BLaER1 treated with 17β-estradiol and CSF1 and Interleukin-3, amounts not matched to agents 10 nM and 100 nM (cell line): Measurements from ENCODE around the gene IFITM10.
"Not testable (repeated sequence)": the region's sequence is repeated elsewhere in the genome, so short reads cannot be mapped to it uniquely, and the experiment has no call there.

Source experiments
- H3K27ac ChIP-seq, 11 experiments: shearing (Covaris generic); formaldehyde crosslinking; 2 replicates each; pipeline ENCODE4 v1.8.1; 2022
- H3K27me3 ChIP-seq, 11 experiments: shearing (Covaris generic); formaldehyde crosslinking; 2 replicates each; pipeline ENCODE4 v1.8.1; 2022
- H3K36me3 ChIP-seq, 11 experiments: shearing (Covaris generic); formaldehyde crosslinking; 2 replicates each; pipeline ENCODE4 v1.8.1; 2022
- H3K4me1 ChIP-seq, 10 experiments: shearing (Covaris generic); formaldehyde crosslinking; 2 replicates each; pipeline ENCODE4 v1.8.1; 2022
- H3K4me2 ChIP-seq, 11 experiments: shearing (Covaris generic); formaldehyde crosslinking; 2 replicates each; pipeline ENCODE4 v1.8.1; 2022
- H3K4me3 ChIP-seq, 10 experiments: shearing (Covaris generic); formaldehyde crosslinking; 2 replicates each; pipeline ENCODE4 v1.8.1; 2022
- H3K9ac ChIP-seq, 11 experiments: shearing (Covaris generic); formaldehyde crosslinking; 2 replicates each; pipeline ENCODE4 v1.8.1; 2022
- H3K9me3 ChIP-seq, 11 experiments: shearing (Covaris generic); formaldehyde crosslinking; replicated peaks in 1 of 11; 2 replicates each; pipeline ENCODE4 v1.8.1; 2022
- H4K20me1 ChIP-seq, 11 experiments: shearing (Covaris generic); formaldehyde crosslinking; 2 replicates each; pipeline ENCODE4 v1.8.1; 2022
- Cebpa-rat ChIP-seq, 11 experiments: shearing (Covaris generic); IDR thresholded peaks; 2 replicates each; pipeline ENCODE4 v1.8.1; 2022

The IFITM10 gene

GRCh38 chr11:1770061-1770460 lies 19.7 kb upstream of the IFITM10 start:
- no peak for TF ChIP-seq Cebpa-rat (IDR thresholded peaks at IDR 0.05)
- Histone ChIP-seq H4K20me1 (no peaks in the 10 kb centered on the region), H3K4me2 (peak overlapping the region in 8 of 11 experiments; percentile 28 to 89 (median 85); a peak in 15 of 22 replicates), H3K4me3 (no peak overlapping the region), H3K36me3 (no peaks in the 10 kb centered on the region), H3K27me3 (no peaks in the 10 kb centered on the region), H3K4me1 (peaks cover 32 to 95% (median 70%) of the 10 kb centered on the region in 10 experiments), H3K27ac (peak overlapping the region in 7 of 11 experiments; percentile 1 to 86 (median 79); a peak in 11 of 22 replicates), H3K9me3 (peaks cover 0 to 11% (median 6%) of the 10 kb centered on the region in 11 experiments; a peak in 13 of 22 replicates), H3K9ac (peak overlapping the region in 2 of 11 experiments; percentile 36 to 70; a peak in 2 of 22 replicates)

DNA sequence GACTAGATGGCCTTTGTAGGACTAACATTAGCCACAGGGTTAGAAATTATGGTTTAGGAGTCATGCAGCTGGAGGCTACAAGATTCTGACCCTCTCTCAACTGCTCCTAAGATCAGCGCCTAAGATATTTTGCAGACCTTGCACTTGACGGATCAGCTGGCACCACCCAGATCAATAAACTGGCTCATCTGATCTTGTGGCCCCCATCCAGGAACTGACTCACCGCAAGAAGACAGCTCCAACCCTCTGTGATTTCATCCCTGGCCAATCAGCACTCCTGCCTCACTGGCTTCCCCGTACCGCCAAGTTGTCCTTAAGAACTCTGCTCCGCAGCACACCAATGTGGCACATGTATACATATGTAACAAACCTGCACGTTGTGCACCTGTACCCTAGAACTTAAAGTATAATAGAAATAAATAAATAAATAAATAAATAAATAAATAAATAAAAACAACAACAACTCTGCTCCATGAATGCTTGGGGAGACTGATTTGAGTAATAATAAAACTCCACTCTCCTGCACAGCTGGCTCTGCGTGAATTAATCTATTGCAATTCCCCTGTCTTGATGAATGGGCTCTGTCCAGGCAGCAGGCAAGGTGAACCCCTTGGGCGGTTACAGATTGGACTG lies 19.0 kb upstream of the IFITM10 start:
- peak overlapping the region in 1 of 11 experiments; percentile 36; a peak in 1 of 22 replicates for H3K9ac ChIP-seq
- H3K27ac ChIP-seq, result peak overlapping the region in 5 of 11 experiments; percentile 9 to 86 (median 79); a peak in 10 of 22 replicates
- not testable (repeated sequence) for H3K27me3 ChIP-seq, H4K20me1 ChIP-seq, H3K9me3 ChIP-seq, H3K4me3 ChIP-seq, H3K36me3 ChIP-seq
- H3K4me1 ChIP-seq, result peaks cover 35 to 91% (median 70%) of the 10 kb centered on the region in 10 experiments
- H3K4me2 ChIP-seq, result peak overlapping the region in 7 of 11 experiments; percentile 78 to 89 (median 86); a peak in 12 of 22 replicates

DNA sequence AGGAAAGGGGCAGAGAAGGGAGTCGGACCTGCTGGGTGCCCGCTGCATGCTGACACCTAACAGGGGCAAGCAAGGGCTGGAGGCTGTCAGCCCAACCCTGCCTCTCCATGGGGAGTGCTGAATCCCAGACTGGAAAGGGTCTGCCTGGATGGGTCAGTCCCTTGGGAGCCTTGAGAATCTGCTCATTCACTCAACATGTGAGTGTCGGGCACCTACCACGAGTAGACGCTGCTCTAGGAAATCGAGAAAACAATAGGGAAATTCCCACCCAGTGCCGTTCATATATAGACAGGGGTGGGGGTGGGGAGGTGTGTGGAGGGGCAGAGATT lies 17.7 kb upstream of the IFITM10 start:
- no peak for TF ChIP-seq Cebpa-rat (IDR thresholded peaks at IDR 0.05)
- Histone ChIP-seq H3K4me2 (peak overlapping the region; percentile 54 to 89 (median 67); a peak in 20 of 22 replicates), H3K27me3 (no peaks in the 10 kb centered on the region), H3K9ac (peak overlapping the region in 8 of 11 experiments; percentile 20 to 52 (median 32); a peak in 6 of 22 replicates), H3K36me3 (peaks cover 0 to 1% (median 0%) of the 10 kb centered on the region in 11 experiments; a peak in 1 of 22 replicates), H3K4me3 (no peak overlapping the region), H3K4me1 (peaks cover 39 to 83% (median 63%) of the 10 kb centered on the region in 10 experiments), H4K20me1 (peaks cover 0 to 2% (median 0%) of the 10 kb centered on the region in 11 experiments; a peak in 4 of 22 replicates), H3K27ac (peak overlapping the region in 6 of 11 experiments; percentile 11 to 57 (median 35); a peak in 7 of 22 replicates), H3K9me3 (no peaks in the 10 kb centered on the region)

DNA sequence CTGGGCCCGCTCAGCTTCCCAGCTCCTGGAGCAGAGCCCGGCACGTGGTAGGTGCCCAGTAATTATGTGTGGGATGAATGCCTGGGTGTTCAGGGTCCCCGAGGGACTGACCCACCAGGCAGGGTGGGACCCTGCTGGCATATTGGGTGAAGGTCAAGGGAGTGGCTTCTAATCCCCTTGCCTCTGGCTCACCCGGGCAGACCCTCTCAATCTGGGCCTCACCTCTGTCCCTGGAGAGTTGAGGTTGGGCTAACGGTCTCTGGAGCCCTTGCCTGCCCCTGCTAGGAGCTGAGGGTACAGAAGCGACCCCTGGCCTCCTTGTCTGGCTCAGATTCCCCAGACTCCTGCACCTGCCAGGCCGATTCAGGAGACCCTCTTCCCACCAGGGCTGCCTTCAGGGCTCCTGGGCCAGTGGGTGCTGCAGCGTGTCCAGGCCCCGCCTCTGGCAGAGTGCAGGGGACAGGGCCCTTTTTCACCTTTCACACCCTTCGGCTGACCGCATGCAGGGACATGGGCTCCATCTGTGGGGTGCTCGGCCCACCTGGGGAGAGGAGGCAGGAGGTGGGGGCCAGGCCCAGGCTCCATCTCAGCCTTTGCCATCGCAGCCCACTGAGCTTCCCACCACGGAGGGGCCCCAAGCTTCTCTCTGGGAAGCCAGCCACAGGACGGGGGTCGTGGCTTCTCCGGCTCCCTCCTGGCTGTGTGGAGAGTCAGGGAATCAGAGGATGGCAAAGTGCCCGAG lies 17.2 kb upstream of the IFITM10 start:
- H3K9me3 ChIP-seq, result no peaks in the 10 kb centered on the region
- TF ChIP-seq Cebpa-rat (IDR thresholded peaks at IDR 0.05), result no peak
- no peaks in the 10 kb centered on the region for H3K27me3 ChIP-seq
- peaks cover 0 to 6% (median 0%) of the 10 kb centered on the region in 11 experiments; a peak in 1 of 22 replicates for H3K36me3 ChIP-seq
- peaks cover 42 to 80% (median 63%) of the 10 kb centered on the region in 10 experiments for H3K4me1 ChIP-seq
- H3K4me3 ChIP-seq, result no peak overlapping the region
- H3K27ac ChIP-seq, result peak overlapping the region in 6 of 11 experiments; percentile 11 to 57 (median 35); a peak in 11 of 22 replicates
- peak overlapping the region; percentile 54 to 89 (median 67) for H3K4me2 ChIP-seq
- peaks cover 0 to 7% (median 0%) of the 10 kb centered on the region in 11 experiments; a peak in 5 of 22 replicates for H4K20me1 ChIP-seq
- H3K9ac ChIP-seq, result peak overlapping the region in 9 of 11 experiments; percentile 20 to 52 (median 31); a peak in 12 of 22 replicates

GRCh38 chr11:1766719-1767398 lies 16.5 kb upstream of the IFITM10 start:
- H3K9me3 ChIP-seq, result no peaks in the 10 kb centered on the region
- H3K9ac ChIP-seq, result peak overlapping the region in 4 of 11 experiments; percentile 28 to 52 (median 32); a peak in 2 of 22 replicates
- peak overlapping the region in 6 of 11 experiments; percentile 11 to 57 (median 35); a peak in 11 of 22 replicates for H3K27ac ChIP-seq
- peaks cover 0 to 13% (median 0%) of the 10 kb centered on the region in 11 experiments; a peak in 7 of 22 replicates for H3K36me3 ChIP-seq
- no peak overlapping the region for H3K4me3 ChIP-seq
- no peak for TF ChIP-seq Cebpa-rat (IDR thresholded peaks at IDR 0.05)
- H3K27me3 ChIP-seq, result no peaks in the 10 kb centered on the region
- peaks cover 0 to 14% (median 5%) of the 10 kb centered on the region in 11 experiments; a peak in 13 of 22 replicates for H4K20me1 ChIP-seq
- H3K4me2 ChIP-seq, result peak overlapping the region in 10 of 11 experiments; percentile 54 to 89 (median 68); a peak in 20 of 22 replicates
- peaks cover 42 to 80% (median 61%) of the 10 kb centered on the region in 10 experiments for H3K4me1 ChIP-seq

- Histone ChIP-seq H4K20me1 (peaks cover 0 to 22% (median 12%) of the 10 kb centered on the region in 11 experiments; a peak in 14 of 22 replicates), H3K27me3 (no peaks in the 10 kb centered on the region), H3K27ac (peak overlapping the region in 4 of 11 experiments; percentile 11 to 57 (median 43); a peak in 4 of 22 replicates), H3K4me2 (peak overlapping the region in 3 of 11 experiments; percentile 67 to 89 (median 71); a peak in 3 of 22 replicates), H3K9me3 (no peaks in the 10 kb centered on the region), H3K36me3 (peaks cover 0 to 21% (median 5%) of the 10 kb centered on the region in 11 experiments; a peak in 19 of 22 replicates), H3K4me1 (peaks cover 44 to 80% (median 61%) of the 10 kb centered on the region in 10 experiments), H3K4me3 (no peak overlapping the region), H3K9ac (no peak overlapping the region)
- TF ChIP-seq Cebpa-rat (IDR thresholded peaks at IDR 0.05), result no peak
Observed at GRCh38 chr11:1765871-1766718, 15.7 kb upstream of the IFITM10 start.

- Histone ChIP-seq H3K27ac (peak within 1 kb of the TSS; percentile 72 to 97 (median 90)), H3K27me3 (no peaks in the 10 kb centered on the region), H3K4me3 (peak within 1 kb of the TSS; percentile 82 to 100 (median 96)), H3K36me3 (peaks cover 6 to 41% (median 25%) of the 10 kb centered on the region in 11 experiments; a peak in 20 of 22 replicates), H3K4me2 (peak within 1 kb of the TSS; percentile 94 to 100 (median 100)), H3K9ac (peak within 1 kb of the TSS; percentile 84 to 97 (median 88)), H3K9me3 (no peaks in the 10 kb centered on the region), H4K20me1 (peaks cover 0 to 42% (median 24%) of the 10 kb centered on the region in 11 experiments; a peak in 14 of 22 replicates), H3K4me1 (peaks cover 60 to 80% (median 67%) of the 10 kb centered on the region in 10 experiments)
- TF ChIP-seq Cebpa-rat (IDR thresholded peaks at IDR 0.05), result no peak
Observed at GRCh38 chr11:1763796-1764661, 13.6 kb upstream of the IFITM10 start, which contains the start of gene CTSD. Gene CTSD (minus strand): TSS chr11:1763927. CDS start chr11:1763859, 68 bp downstream.
